Vagina (tissue), 2 donors: Measurements from ENCODE around the gene EFCAB11.

Experiments used
- CTCF ChIP-seq, 3 experiments: fragments of 450-650 bp in 2 of 3; fragments of 200-600 bp in 1 of 3; sonication (generic) in 1 of 3; IDR thresholded peaks; one replicate each; pipeline ENCODE4 v1.5.1; 2017 to 2019; ENCODE audit warnings: antibody characterized with exemption in 3 of 3, mild to moderate bottlenecking in 2 of 3, moderate library complexity in 2 of 3
- POLR2A ChIP-seq, 2 donors: fragments of 450-650 bp; IDR thresholded peaks; one replicate each; pipeline ENCODE4 v1.6.1; 2017; ENCODE audit warnings: antibody characterized with exemption in 2 of 2, mild to moderate bottlenecking in 2 of 2, moderate library complexity in 2 of 2

- TF ChIP-seq CTCF (IDR thresholded peaks at IDR 0.05) (no peak), POLR2A (IDR thresholded peaks at IDR 0.05) (no peak)
Observed at GRCh38 chr14:89918721-89919120, 35.8 kb downstream of the EFCAB11 start.
